ENCODE results near the gene NCOR2.

The NCOR2 gene

GRCh38 chr12:124577374-124577773 is 10.0 kb upstream of the NCOR2 start:
- WGBS, 2 experiments: 96 to 97% methylated on average over 8 of the region's 8 CpGs

GRCh38 chr12:124576061-124576650 is 8.7 kb upstream of the NCOR2 start:
- Histone ChIP-seq H3K36me3 (ENCODE audit: control insufficient read depth, insufficient read depth, low read length) (no peaks in the 10 kb centered on the region), H3K27ac (ENCODE audit: insufficient read depth, low read depth, low read length, poor library complexity, severe bottlenecking) (no peak overlapping the region), H3K27me3 (ENCODE audit: control insufficient read depth, insufficient read depth, low read length, poor library complexity, severe bottlenecking) (no peaks in the 10 kb centered on the region), H3K4me3 (ENCODE audit: insufficient read depth, low read depth, low read length) (no peak overlapping the region), H3K4me1 (ENCODE audit: control insufficient read depth, insufficient read depth, low read length) (peaks cover 9% of the 10 kb centered on the region), H3K9me3 (ENCODE audit: control insufficient read depth, low read length) (no peaks in the 10 kb centered on the region)
- 93 to 96% methylated on average over 8 of the region's 8 CpGs for WGBS, 2 experiments

More at GRCh38 chr12:124577374-124577773, 10.0 kb upstream of the NCOR2 start:
- no peak overlapping the region for H3K4me3 ChIP-seq (ENCODE audit: insufficient read depth, low read depth, low read length)
- peaks cover 9% of the 10 kb centered on the region for H3K4me1 ChIP-seq (ENCODE audit: control insufficient read depth, insufficient read depth, low read length)
- H3K27ac ChIP-seq (ENCODE audit: insufficient read depth, low read depth, low read length, poor library complexity, severe bottlenecking): no peak overlapping the region
- no peaks in the 10 kb centered on the region for H3K9me3 ChIP-seq (ENCODE audit: control insufficient read depth, low read length)
- H3K27me3 ChIP-seq (ENCODE audit: control insufficient read depth, insufficient read depth, low read length, poor library complexity, severe bottlenecking): no peaks in the 10 kb centered on the region
- no peaks in the 10 kb centered on the region for H3K36me3 ChIP-seq (ENCODE audit: control insufficient read depth, insufficient read depth, low read length)

GRCh38 chr12:124573839-124574786 is 6.7 kb upstream of the NCOR2 start:
- Histone ChIP-seq H3K9me3 (ENCODE audit: control insufficient read depth, low read length) (no peaks in the 10 kb centered on the region), H3K4me1 (ENCODE audit: control insufficient read depth, insufficient read depth, low read length) (peaks cover 11% of the 10 kb centered on the region), H3K36me3 (ENCODE audit: control insufficient read depth, insufficient read depth, low read length) (no peaks in the 10 kb centered on the region), H3K27me3 (ENCODE audit: control insufficient read depth, insufficient read depth, low read length, poor library complexity, severe bottlenecking) (no peaks in the 10 kb centered on the region), H3K4me3 (ENCODE audit: insufficient read depth, low read depth, low read length) (no peak overlapping the region), H3K27ac (ENCODE audit: insufficient read depth, low read depth, low read length, poor library complexity, severe bottlenecking) (no peak overlapping the region)
- WGBS, 2 experiments: 78 to 79% methylated on average over 18 of the region's 18 CpGs

GRCh38 chr12:124571556-124571955 is 4.1 kb upstream of the NCOR2 start:
- peaks cover 19% of the 10 kb centered on the region for H3K4me1 ChIP-seq (ENCODE audit: control insufficient read depth, insufficient read depth, low read length)
- no peaks in the 10 kb centered on the region for H3K36me3 ChIP-seq (ENCODE audit: control insufficient read depth, insufficient read depth, low read length)
- no peak overlapping the region for H3K27ac ChIP-seq (ENCODE audit: insufficient read depth, low read depth, low read length, poor library complexity, severe bottlenecking)
- no peaks in the 10 kb centered on the region for H3K27me3 ChIP-seq (ENCODE audit: control insufficient read depth, insufficient read depth, low read length, poor library complexity, severe bottlenecking)
- 98 to 100% methylated on average over 2 of the region's 2 CpGs for WGBS, 2 experiments
- no peak overlapping the region for H3K4me3 ChIP-seq (ENCODE audit: insufficient read depth, low read depth, low read length)
- H3K9me3 ChIP-seq (ENCODE audit: control insufficient read depth, low read length): no peaks in the 10 kb centered on the region

GRCh38 chr12:124570810-124571209 is 3.4 kb upstream of the NCOR2 start:
- H3K36me3 ChIP-seq (ENCODE audit: control insufficient read depth, insufficient read depth, low read length): no peaks in the 10 kb centered on the region
- H3K4me1 ChIP-seq (ENCODE audit: control insufficient read depth, insufficient read depth, low read length): peaks cover 20% of the 10 kb centered on the region
- no peak overlapping the region for H3K27ac ChIP-seq (ENCODE audit: insufficient read depth, low read depth, low read length, poor library complexity, severe bottlenecking)
- H3K27me3 ChIP-seq (ENCODE audit: control insufficient read depth, insufficient read depth, low read length, poor library complexity, severe bottlenecking): no peaks in the 10 kb centered on the region
- WGBS, 2 experiments: 39 to 43% methylated on average over 1 of the region's 1 CpG
- no peak overlapping the region for H3K4me3 ChIP-seq (ENCODE audit: insufficient read depth, low read depth, low read length)
- H3K9me3 ChIP-seq (ENCODE audit: control insufficient read depth, low read length): no peaks in the 10 kb centered on the region

- Histone ChIP-seq H3K9me3 (ENCODE audit: control insufficient read depth, low read length) (no peaks in the 10 kb centered on the region), H3K4me3 (ENCODE audit: insufficient read depth, low read depth, low read length) (no peak overlapping the region), H3K4me1 (ENCODE audit: control insufficient read depth, insufficient read depth, low read length) (peaks cover 32% of the 10 kb centered on the region), H3K36me3 (ENCODE audit: control insufficient read depth, insufficient read depth, low read length) (no peaks in the 10 kb centered on the region), H3K27ac (ENCODE audit: insufficient read depth, low read depth, low read length, poor library complexity, severe bottlenecking) (no peak overlapping the region), H3K27me3 (ENCODE audit: control insufficient read depth, insufficient read depth, low read length, poor library complexity, severe bottlenecking) (no peaks in the 10 kb centered on the region)
- WGBS, 2 experiments: 50 to 51% methylated on average over 17 of the region's 17 CpGs
Measured at GRCh38 chr12:124569375-124570148, 2.1 kb upstream of the NCOR2 start.

- Histone ChIP-seq H3K4me1 (ENCODE audit: control insufficient read depth, insufficient read depth, low read length) (peaks cover 28% of the 10 kb centered on the region), H3K27me3 (ENCODE audit: control insufficient read depth, insufficient read depth, low read length, poor library complexity, severe bottlenecking) (no peaks in the 10 kb centered on the region), H3K36me3 (ENCODE audit: control insufficient read depth, insufficient read depth, low read length) (no peaks in the 10 kb centered on the region), H3K27ac (ENCODE audit: insufficient read depth, low read depth, low read length, poor library complexity, severe bottlenecking) (peak overlapping the region; percentile 16), H3K4me3 (ENCODE audit: insufficient read depth, low read depth, low read length) (no peak overlapping the region), H3K9me3 (ENCODE audit: control insufficient read depth, low read length) (no peaks in the 10 kb centered on the region)
- 10 to 18% methylated on average over 27 to 28 of the region's 28 CpGs for WGBS, 2 experiments
Measured at GRCh38 chr12:124568431-124569374, 1.3 kb upstream of the NCOR2 start.

- no peaks in the 10 kb centered on the region for H3K9me3 ChIP-seq (ENCODE audit: control insufficient read depth, low read length)
- H3K27me3 ChIP-seq (ENCODE audit: control insufficient read depth, insufficient read depth, low read length, poor library complexity, severe bottlenecking): no peaks in the 10 kb centered on the region
- no peak overlapping the region for H3K27ac ChIP-seq (ENCODE audit: insufficient read depth, low read depth, low read length, poor library complexity, severe bottlenecking)
- 2% methylated on average over 48 to 50 of the region's 50 CpGs for WGBS, 2 experiments
- H3K36me3 ChIP-seq (ENCODE audit: control insufficient read depth, insufficient read depth, low read length): no peaks in the 10 kb centered on the region
- peak overlapping the region; percentile 52 for H3K4me3 ChIP-seq (ENCODE audit: insufficient read depth, low read depth, low read length)
- H3K4me1 ChIP-seq (ENCODE audit: control insufficient read depth, insufficient read depth, low read length): peaks cover 24% of the 10 kb centered on the region
Measured at GRCh38 chr12:124567673-124568373, 411 bp upstream of the NCOR2 start.

All from ectodermal cell (in vitro differentiated cells).